ENCODE measurements around the gene TSHR. TPM values are rescaled to one million over a fixed set of nuclear protein-coding genes. Genes with fewer than 3 reads are reported as not detected.
A peak's percentile ranks its signal among the peaks of the same experiment; 100 is the strongest.
"Not testable (repeated sequence)": the region's sequence is repeated elsewhere in the genome, so short reads cannot be mapped to it uniquely, and the experiment has no call there.

The TSHR gene
- total RNA-seq, 1 donor from 2014 or later: not detected

- Mint-ChIP-seq H3K27me3 (no peaks in the 10 kb centered on the region), H3K4me3 (ENCODE audit: low read depth) (no peak overlapping the region), H3K36me3 (ENCODE audit: insufficient read depth) (peaks cover 1% of the 10 kb centered on the region), H3K27ac (no peak overlapping the region), H3K9me3 (ENCODE audit: low read depth) (no peaks in the 10 kb centered on the region), H3K4me1 (ENCODE audit: low read depth) (no peaks in the 10 kb centered on the region)
- no peak for TF ChIP-seq CTCF (IDR thresholded peaks at IDR 0.05; ENCODE audit: unreplicated experiment)
- no peak for DNase-seq (ENCODE audit: low spot score, unreplicated experiment)
These were observed 157.8 kb downstream of the TSHR start for GRCh38 chr14:81113176-81113575.

GRCh38 chr14:81113945-81114820 lies 158.8 kb downstream of the TSHR start:
- DNase-seq (ENCODE audit: low spot score, unreplicated experiment); H3K27ac Mint-ChIP-seq; H3K27me3 Mint-ChIP-seq; H3K4me1 Mint-ChIP-seq (ENCODE audit: low read depth); H3K9me3 Mint-ChIP-seq (ENCODE audit: low read depth); H3K36me3 Mint-ChIP-seq (ENCODE audit: insufficient read depth): not testable (repeated sequence)
- H3K4me3 Mint-ChIP-seq (ENCODE audit: low read depth): peak overlapping the region; percentile 67

- Mint-ChIP-seq H3K4me1 (ENCODE audit: low read depth) (no peaks in the 10 kb centered on the region), H3K4me3 (ENCODE audit: low read depth) (no peak overlapping the region), H3K27me3 (no peaks in the 10 kb centered on the region), H3K9me3 (ENCODE audit: low read depth) (peaks cover 15% of the 10 kb centered on the region), H3K27ac (no peak overlapping the region), H3K36me3 (ENCODE audit: insufficient read depth) (no peaks in the 10 kb centered on the region)
- no peak for TF ChIP-seq CTCF (IDR thresholded peaks at IDR 0.05; ENCODE audit: unreplicated experiment)
- no peak for DNase-seq (ENCODE audit: low spot score, unreplicated experiment)
These were observed 165.1 kb downstream of the TSHR start for GRCh38 chr14:81120501-81120900.

GRCh38 chr14:81122326-81122725 lies 166.9 kb downstream of the TSHR start:
- no peak overlapping the region for H3K27ac Mint-ChIP-seq

GRCh38 chr14:81123811-81124210 lies 168.4 kb downstream of the TSHR start:
- no peak for TF ChIP-seq CTCF (IDR thresholded peaks at IDR 0.05; ENCODE audit: unreplicated experiment)
- H3K36me3 Mint-ChIP-seq (ENCODE audit: insufficient read depth): no peaks in the 10 kb centered on the region
- peaks cover 18% of the 10 kb centered on the region for H3K9me3 Mint-ChIP-seq (ENCODE audit: low read depth)
- no peaks in the 10 kb centered on the region for H3K4me1 Mint-ChIP-seq (ENCODE audit: low read depth)
- no peak overlapping the region for H3K4me3 Mint-ChIP-seq (ENCODE audit: low read depth)
- H3K27ac Mint-ChIP-seq: no peak overlapping the region
- DNase-seq (ENCODE audit: low spot score, unreplicated experiment): no peak
- H3K27me3 Mint-ChIP-seq: no peaks in the 10 kb centered on the region

More at GRCh38 chr14:81122326-81122725, 166.9 kb downstream of the TSHR start:
- Mint-ChIP-seq H3K9me3 (ENCODE audit: low read depth) (peaks cover 18% of the 10 kb centered on the region), H3K4me3 (ENCODE audit: low read depth) (no peak overlapping the region), H3K27me3 (no peaks in the 10 kb centered on the region), H3K4me1 (ENCODE audit: low read depth) (no peaks in the 10 kb centered on the region), H3K36me3 (ENCODE audit: insufficient read depth) (no peaks in the 10 kb centered on the region)
- no peak for TF ChIP-seq CTCF (IDR thresholded peaks at IDR 0.05; ENCODE audit: unreplicated experiment)
- no peak for DNase-seq (ENCODE audit: low spot score, unreplicated experiment)

- no peak for DNase-seq (ENCODE audit: low spot score, unreplicated experiment)
- H3K27ac Mint-ChIP-seq: no peak overlapping the region
- H3K4me3 Mint-ChIP-seq (ENCODE audit: low read depth): no peak overlapping the region
- H3K9me3 Mint-ChIP-seq (ENCODE audit: low read depth): peaks cover 13% of the 10 kb centered on the region
- H3K27me3 Mint-ChIP-seq: no peaks in the 10 kb centered on the region
- TF ChIP-seq CTCF (IDR thresholded peaks at IDR 0.05; ENCODE audit: unreplicated experiment): no peak
- no peaks in the 10 kb centered on the region for H3K4me1 Mint-ChIP-seq (ENCODE audit: low read depth)
- no peaks in the 10 kb centered on the region for H3K36me3 Mint-ChIP-seq (ENCODE audit: insufficient read depth)
These were observed 170.1 kb downstream of the TSHR start for GRCh38 chr14:81125536-81125935.
